Urothelium cell line (cell line): ENCODE results near the gene ZNF334.

Experiments used
- DNase-seq: peaks from one replicate; pipeline ENCODE4 v3.0.0; 2011; ENCODE audit warnings: low spot score, mixed read lengths
- FAIRE-seq: peaks from 2 replicates; lab custom pipeline; 2011; peaks lifted over from hg19 to GRCh38; lab: Jason Lieb, UNC

ZNF334 gene

GRCh38 chr20:46512943-46513844 lies at the start of gene ZNF334:
TSS of gene ZNF334 (minus strand) at chr20:46513559. CDS start at chr20:46512102, 1,457 bp downstream.
- FAIRE-seq (peak; percentile 88), DNase-seq (peak; percentile 96)

GRCh38 chr20:46562373-46563169 lies 49.2 kb upstream of the ZNF334 start:
- DNase-seq: peak; percentile 85
- FAIRE-seq: peak; percentile 40

- FAIRE-seq: no peak
- DNase-seq: no peak
Measured at GRCh38 chr20:46562009-46562372, 48.6 kb upstream of the ZNF334 start.

- no peak for FAIRE-seq
- no peak for DNase-seq
Measured at GRCh38 chr20:46559685-46560440, 46.5 kb upstream of the ZNF334 start.

- FAIRE-seq (no peak), DNase-seq (no peak)
Measured at GRCh38 chr20:46559001-46559400, 45.6 kb upstream of the ZNF334 start.

- no peak for FAIRE-seq
- peak; percentile 65 for DNase-seq
Measured at GRCh38 chr20:46558511-46558959, 45.2 kb upstream of the ZNF334 start.

- FAIRE-seq (no peak), DNase-seq (no peak)
Measured at GRCh38 chr20:46557231-46557956, 44.0 kb upstream of the ZNF334 start.

GRCh38 chr20:46555370-46555956 lies 42.1 kb upstream of the ZNF334 start:
- DNase-seq (no peak), FAIRE-seq (no peak)

GRCh38 chr20:46554828-46555227 lies 41.5 kb upstream of the ZNF334 start:
- DNase-seq: no peak
- FAIRE-seq: no peak

GRCh38 chr20:46553926-46554325 lies 40.6 kb upstream of the ZNF334 start:
- FAIRE-seq: no peak
- DNase-seq: no peak

GRCh38 chr20:46552460-46553420 lies 39.4 kb upstream of the ZNF334 start:
- DNase-seq: no peak
- FAIRE-seq: no peak

- DNase-seq: no peak
- FAIRE-seq: no peak
Measured at GRCh38 chr20:46551522-46552381, 38.4 kb upstream of the ZNF334 start.

- no peak for FAIRE-seq
- DNase-seq: no peak
Measured at GRCh38 chr20:46550461-46550860, 37.1 kb upstream of the ZNF334 start, which contains the start of gene OCSTAMP. TSS of gene OCSTAMP (minus strand) at chr20:46550654. CDS start at chr20:46550560, 94 bp downstream.

GRCh38 chr20:46549188-46549972 lies 36.0 kb upstream of the ZNF334 start:
- FAIRE-seq (no peak), DNase-seq (no peak)

GRCh38 chr20:46548688-46549087 lies 35.3 kb upstream of the ZNF334 start:
- FAIRE-seq (no peak), DNase-seq (no peak)

- no peak for DNase-seq
- FAIRE-seq: no peak
Measured at GRCh38 chr20:46547995-46548394, 34.6 kb upstream of the ZNF334 start.

- FAIRE-seq: no peak
- DNase-seq: no peak
Measured at GRCh38 chr20:46546936-46547335, 33.6 kb upstream of the ZNF334 start.
